B cell (primary cell): ENCODE data around the gene FAM3B. TPM values are rescaled to one million over a fixed set of nuclear protein-coding genes. Genes with fewer than 3 reads are reported as not detected.

Source experiments
- ATAC-seq: fragments of 200-7000 bp; cut with Tn5 transposase; one replicate; pipeline ENCODE4 v1.10.0; 2021; ENCODE audit warnings: low read depth, mild to moderate bottlenecking, moderate number of reproducible peaks, moderate library complexity
- CTCF ChIA-PET: fragments of 350-600 bp; sonication (Branson Sonifier 250); formaldehyde crosslinking; loops from one replicate; lab custom pipeline; 2021; ENCODE audit warnings: antibody characterized with exemption, inconsistent platforms; lab: Charles Lee
- POLR2A ChIA-PET: fragments of 350-600 bp; sonication (Branson Sonifier 250); formaldehyde crosslinking; loops from one replicate; lab custom pipeline; 2021; ENCODE audit warnings: antibody characterized with exemption; lab: Charles Lee
- DNase-seq: peaks from one replicate; pipeline ENCODE4 v3.0.0; 2013
- H2AFZ ChIP-seq: 2 replicates; pipeline ENCODE4 v1.6.1; 2012; ENCODE audit warnings: mild to moderate bottlenecking, low read depth, low read length; ENCODE audit not compliant: insufficient read depth, poor library complexity, severe bottlenecking
- H3K27ac ChIP-seq, 2 donors: 1 replicate in 1 of 2; 2 replicates in 1 of 2; pipeline ENCODE4 v1.5.1; 2012 to 2013; ENCODE audit warnings: low read length in 2 of 2, mild to moderate bottlenecking in 2 of 2, moderate library complexity in 1 of 2
- H3K27me3 ChIP-seq, 4 experiments: fragments of 200-600 bp in 1 of 4; sonication (generic) in 1 of 4; replicated peaks in 1 of 4; 1 replicate in 2 of 4; 2 replicates in 2 of 4; pipeline versions ENCODE4 v1.6.1 to v1.7.0; 2013 to 2016; ENCODE audit warnings: low read length in 3 of 4, mild to moderate bottlenecking in 2 of 4, mixed read lengths in 1 of 4, moderate library complexity in 1 of 4; ENCODE audit not compliant: insufficient read depth in 4 of 4, control insufficient read depth in 3 of 4; ENCODE audit errors: control extremely low read depth in 1 of 4
- H3K36me3 ChIP-seq, 2 experiments: replicated peaks in 1 of 2; 1 replicate in 1 of 2; 2 replicates in 1 of 2; pipeline versions ENCODE4 v1.6.1 to v1.7.1; 2013; ENCODE audit warnings: low read length in 1 of 2; ENCODE audit not compliant: insufficient read depth in 2 of 2, control insufficient read depth in 1 of 2; ENCODE audit errors: control extremely low read depth in 1 of 2, extremely low read depth in 1 of 2
- H3K4me1 ChIP-seq, 2 donors: fragments of 200-600 bp in 1 of 2; sonication (generic) in 1 of 2; 1 replicate in 1 of 2; 2 replicates in 1 of 2; pipeline versions ENCODE4 v1.5.1 to v1.6.1; 2013 to 2017; ENCODE audit warnings: low read length in 2 of 2; ENCODE audit not compliant: control insufficient read depth in 2 of 2, insufficient read depth in 2 of 2
- H3K4me2 ChIP-seq: replicated peaks from 2 replicates; pipeline ENCODE3; 2012; ENCODE audit warnings: mild to moderate bottlenecking, low read depth, low read length; ENCODE audit not compliant: poor library complexity, severe bottlenecking
- H3K4me3 ChIP-seq, 5 experiments: fragments of 200-600 bp in 1 of 5; sonication (generic) in 1 of 5; 1 replicate in 3 of 5; 2 replicates in 2 of 5; pipeline versions ENCODE4 v1.5.1 to v1.7.0; 2011 to 2016; ENCODE audit warnings: low read length in 4 of 5, mild to moderate bottlenecking in 4 of 5, low read depth in 2 of 5, control low read depth in 1 of 5, moderate library complexity in 1 of 5; ENCODE audit not compliant: insufficient read depth in 1 of 5; ENCODE audit errors: control extremely low read depth in 1 of 5, extremely low read depth in 1 of 5
- H3K79me2 ChIP-seq: fragments of 200-600 bp; sonication (generic); one replicate; pipeline ENCODE4 v1.6.0; 2016; ENCODE audit warnings: low read length; ENCODE audit not compliant: control insufficient read depth, insufficient read depth
- H3K9ac ChIP-seq: fragments of 200-600 bp; sonication (generic); 2 replicates; pipeline ENCODE4 v1.6.1; 2017; ENCODE audit warnings: mild to moderate bottlenecking, low read length, moderate library complexity
- H3K9me3 ChIP-seq, 3 donors: one replicate each; pipeline versions ENCODE4 v1.6.1 to v1.7.1; 2013; ENCODE audit warnings: low read length in 2 of 3; ENCODE audit not compliant: control insufficient read depth in 2 of 3, insufficient read depth in 1 of 3; ENCODE audit errors: control extremely low read depth in 1 of 3
- H4K20me1 ChIP-seq: 2 replicates; pipeline ENCODE4 v1.6.0; 2012; ENCODE audit warnings: mild to moderate bottlenecking, low read length; ENCODE audit not compliant: insufficient read depth, control insufficient read depth, poor library complexity, severe bottlenecking
- H3K27ac Mint-ChIP-seq: one replicate; pipeline ENCODE4 v1.8.0; 2021; ENCODE audit warnings: mixed read lengths
- H3K27me3 Mint-ChIP-seq: one replicate; pipeline ENCODE4 v1.8.0; 2021; ENCODE audit warnings: mixed read lengths
- H3K4me1 Mint-ChIP-seq: one replicate; pipeline ENCODE4 v1.8.0; 2021; ENCODE audit warnings: mixed read lengths
- H3K4me3 Mint-ChIP-seq: one replicate; pipeline ENCODE4 v1.8.0; 2021; ENCODE audit warnings: mixed read lengths
- H3K9me3 Mint-ChIP-seq: one replicate; pipeline ENCODE4 v1.8.0; 2022; ENCODE audit warnings: mixed read lengths; ENCODE audit not compliant: insufficient read depth
- CTCF ChIP-seq: fragments of 200-600 bp; IDR thresholded peaks from one replicate; pipeline ENCODE4 v1.8.0; 2022; ENCODE audit warnings: antibody characterized with exemption, mild to moderate bottlenecking
- EZH2 ChIP-seq: IDR thresholded peaks from 2 replicates; pipeline ENCODE4 v1.6.1; 2012; ENCODE audit warnings: borderline replicate concordance, low read depth, mild to moderate bottlenecking, moderate library complexity, low read length; ENCODE audit not compliant: insufficient read depth, poor library complexity, severe bottlenecking
- WGBS: methylation state at CpG from one replicate; pipeline ENCODE4 v1.1.5; 2013; ENCODE audit warnings: missing lambda C conversion rate; ENCODE audit not compliant: insufficient coverage; 5-methylcytosine and 5-hydroxymethylcytosine counted together
- intact Hi-C: fragments of 100-400 bp; cut with micrococcal nuclease; formaldehyde crosslinking; loops from one replicate; pipeline ENCODE4 v1.10.0; 2022
- polyA plus RNA-seq: library from polyadenylated mRNA; depleted of rRNA; stranded (reverse); fragments of >200 nt; gene quantifications from 2 replicates; pipeline ENCODE4 v1.2.3, GENCODE V29; 2012
- total RNA-seq, 2 donors: library from RNA; stranded (reverse); fragments of 120-200 nt in 1 of 2; gene quantifications; 1 replicate in 1 of 2; 2 replicates in 1 of 2; pipeline versions ENCODE4 v1.2.3 to v1.2.4, GENCODE V29; 2013 to 2022

The FAM3B gene
- total and polyA plus RNA-seq, 2 donors (not counting 1 experiment from before 2014, with no cell fraction given): 0.09 TPM; not detected in 1

- WGBS: 98% methylated on average over 10 of the region's 12 CpGs
Observed at GRCh38 chr21:41277196-41277595, 39.4 kb upstream of the FAM3B start.

GRCh38 chr21:41277846-41278245 is 38.8 kb upstream of the FAM3B start:
- H3K4me3 Mint-ChIP-seq: no peak overlapping the region
- Histone ChIP-seq H2AFZ (no peak overlapping the region), H3K4me2 (no peak overlapping the region), H3K36me3 (peaks cover 0 to 15% of the 10 kb centered on the region in 2 experiments), H3K79me2 (no peaks in the 10 kb centered on the region), H3K9ac (no peak overlapping the region), H4K20me1 (no peaks in the 10 kb centered on the region), H3K4me3 (no peak overlapping the region), H3K4me1 (no peaks in the 10 kb centered on the region), H3K9me3 (no peaks in the 10 kb centered on the region), H3K27me3 (no peaks in the 10 kb centered on the region), H3K27ac (no peak overlapping the region)
- TF ChIP-seq CTCF: no peak
- TF ChIP-seq EZH2: no peak
- H3K27ac Mint-ChIP-seq: no peak overlapping the region
- H3K9me3 Mint-ChIP-seq: no peaks in the 10 kb centered on the region
- 84% methylated on average over 2 of the region's 4 CpGs for WGBS
- ChIA-PET POLR2A (no interaction called here), CTCF (interaction anchor here (1.5 kb wide), 1 partner anchor 182 kb away, joined by 4 read pairs; no protein-coding TSS in a partner anchor)
- intact Hi-C loops: no loop called here
- ATAC-seq (no peak), DNase-seq (no peak)
- peaks cover under 1% of the 10 kb centered on the region for H3K27me3 Mint-ChIP-seq
- H3K4me1 Mint-ChIP-seq: no peaks in the 10 kb centered on the region

More at GRCh38 chr21:41277196-41277595, 39.4 kb upstream of the FAM3B start:
- DNase-seq (no peak), ATAC-seq (no peak)
- intact Hi-C loops: no loop called here
- no peaks in the 10 kb centered on the region for H3K4me1 Mint-ChIP-seq
- H3K4me3 ChIP-seq: no peak overlapping the region
- CTCF ChIA-PET: interaction anchor here (1.5 kb wide), 1 partner anchor 183 kb away, joined by 4 read pairs; no protein-coding TSS in a partner anchor
- H3K27me3 Mint-ChIP-seq: no peaks in the 10 kb centered on the region
- no peak overlapping the region for H3K27ac Mint-ChIP-seq
- POLR2A ChIA-PET: no interaction called here
- H3K4me2 ChIP-seq: no peak overlapping the region
- no peaks in the 10 kb centered on the region for H3K27me3 ChIP-seq
- no peak overlapping the region for H3K27ac ChIP-seq
- H2AFZ ChIP-seq: no peak overlapping the region
- H3K36me3 ChIP-seq: peaks cover 0 to 15% of the 10 kb centered on the region in 2 experiments
- H3K9me3 Mint-ChIP-seq: no peaks in the 10 kb centered on the region
- H3K4me1 ChIP-seq: no peaks in the 10 kb centered on the region
- H3K9ac ChIP-seq: no peak overlapping the region
- no peaks in the 10 kb centered on the region for H4K20me1 ChIP-seq
- H3K9me3 ChIP-seq: peaks cover 0 to 6% (median 1%) of the 10 kb centered on the region in 3 donors
- H3K4me3 Mint-ChIP-seq: no peak overlapping the region
- no peaks in the 10 kb centered on the region for H3K79me2 ChIP-seq
- TF ChIP-seq CTCF (no peak), EZH2 (no peak)
